ENCODE results near the gene CHD9.

CHD9 gene

DNA sequence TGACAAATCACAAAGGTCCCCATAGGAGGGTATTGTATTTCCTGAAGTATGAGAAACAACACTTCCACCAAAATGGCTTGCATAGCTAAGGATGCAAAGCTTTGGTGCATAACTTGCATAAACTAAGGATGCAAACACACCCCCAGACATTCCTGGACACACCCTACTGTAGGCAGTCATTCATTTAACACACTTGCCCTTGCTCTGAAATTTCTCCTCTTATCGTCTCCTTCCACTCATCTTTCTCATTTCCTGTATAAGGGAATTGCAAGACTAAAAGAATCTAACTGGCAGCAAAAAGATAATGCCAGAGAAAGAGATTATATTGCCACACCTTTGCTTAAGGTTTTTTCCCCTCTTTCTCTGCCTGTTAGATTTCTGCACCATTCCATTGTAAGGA is 28.3 kb downstream of the CHD9 start:
- Histone ChIP-seq H3K27me3 (no peaks in the 10 kb centered on the region), H3K4me3 (ENCODE audit: low read depth, low read length) (no peak overlapping the region), H3K4me1 (peaks cover 72% of the 10 kb centered on the region), H3K9me3 (no peaks in the 10 kb centered on the region), H3K36me3 (no peaks in the 10 kb centered on the region; the same call in 1 of the 2 replicates)
- DNase-seq, result no peak
- TF ChIP-seq, protein P1, sequence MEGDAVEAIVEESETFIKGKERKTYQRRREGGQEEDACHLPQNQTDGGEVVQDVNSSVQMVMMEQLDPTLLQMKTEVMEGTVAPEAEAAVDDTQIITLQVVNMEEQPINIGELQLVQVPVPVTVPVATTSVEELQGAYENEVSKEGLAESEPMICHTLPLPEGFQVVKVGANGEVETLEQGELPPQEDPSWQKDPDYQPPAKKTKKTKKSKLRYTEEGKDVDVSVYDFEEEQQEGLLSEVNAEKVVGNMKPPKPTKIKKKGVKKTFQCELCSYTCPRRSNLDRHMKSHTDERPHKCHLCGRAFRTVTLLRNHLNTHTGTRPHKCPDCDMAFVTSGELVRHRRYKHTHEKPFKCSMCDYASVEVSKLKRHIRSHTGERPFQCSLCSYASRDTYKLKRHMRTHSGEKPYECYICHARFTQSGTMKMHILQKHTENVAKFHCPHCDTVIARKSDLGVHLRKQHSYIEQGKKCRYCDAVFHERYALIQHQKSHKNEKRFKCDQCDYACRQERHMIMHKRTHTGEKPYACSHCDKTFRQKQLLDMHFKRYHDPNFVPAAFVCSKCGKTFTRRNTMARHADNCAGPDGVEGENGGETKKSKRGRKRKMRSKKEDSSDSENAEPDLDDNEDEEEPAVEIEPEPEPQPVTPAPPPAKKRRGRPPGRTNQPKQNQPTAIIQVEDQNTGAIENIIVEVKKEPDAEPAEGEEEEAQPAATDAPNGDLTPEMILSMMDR (IDR thresholded peaks at IDR 0.05; ENCODE audit: low read depth, low read length), result no peak

DNA sequence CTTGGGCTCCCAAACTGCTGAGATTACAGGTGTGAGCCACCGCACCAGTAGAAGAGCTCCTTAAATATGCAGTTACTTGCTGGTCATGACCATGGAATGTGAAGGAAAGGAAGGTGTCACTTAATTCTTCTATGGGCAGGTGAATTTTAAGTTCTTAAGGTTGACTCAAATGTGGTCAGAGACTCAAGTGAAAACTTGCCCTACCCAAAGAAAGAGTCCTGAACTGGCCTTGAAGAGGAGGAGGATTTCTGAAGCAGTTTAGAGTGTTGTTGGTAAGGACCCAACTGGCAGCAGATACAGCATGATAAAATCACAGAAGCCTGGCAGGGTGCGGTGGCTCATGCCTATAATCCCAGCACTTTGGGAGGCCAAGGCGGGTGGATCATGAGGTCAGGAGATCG is 29.4 kb downstream of the CHD9 start:
- TF ChIP-seq, protein P1 (IDR thresholded peaks at IDR 0.05; ENCODE audit: low read depth, low read length), result no peak
- H3K9me3 ChIP-seq, result no peaks in the 10 kb centered on the region
- no peaks in the 10 kb centered on the region for H3K27me3 ChIP-seq
- H3K4me1 ChIP-seq, result peaks cover 62% of the 10 kb centered on the region
- DNase-seq, result no peak
- H3K4me3 ChIP-seq (ENCODE audit: low read depth, low read length), result no peak overlapping the region
- no peaks in the 10 kb centered on the region for H3K36me3 ChIP-seq

DNA sequence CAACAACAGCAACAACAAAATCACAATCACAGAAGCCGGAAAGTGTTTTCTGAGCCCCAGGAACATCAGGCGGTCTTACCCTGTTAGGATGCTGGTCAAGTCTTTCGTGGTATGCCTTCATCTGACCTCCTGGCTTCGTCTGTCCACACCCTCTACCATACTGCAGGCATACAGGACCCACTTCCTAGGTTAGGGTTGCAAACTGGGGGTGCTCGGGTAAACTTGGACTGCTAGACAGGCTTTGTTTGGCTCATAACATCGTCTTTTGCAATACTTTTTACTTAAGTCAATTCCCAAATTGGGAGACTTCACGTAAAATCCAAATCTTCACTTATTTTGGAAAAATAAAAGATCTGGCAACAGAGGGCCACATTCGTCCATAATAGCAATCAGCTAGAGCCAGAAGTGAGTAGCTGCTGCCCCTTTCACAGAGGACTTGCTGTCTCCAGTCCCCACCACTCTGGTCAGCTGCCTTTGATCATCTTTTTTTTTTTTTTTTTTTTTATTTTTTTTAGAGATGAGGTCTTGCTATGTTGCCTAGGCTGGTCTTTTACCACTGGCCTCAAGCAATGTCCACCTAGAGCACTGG is 30.0 kb downstream of the CHD9 start:
- no peaks in the 10 kb centered on the region for H3K27me3 ChIP-seq
- DNase-seq, result no peak
- no peaks in the 10 kb centered on the region for H3K36me3 ChIP-seq
- no peak overlapping the region for H3K4me3 ChIP-seq (ENCODE audit: low read depth, low read length)
- H3K9me3 ChIP-seq, result no peaks in the 10 kb centered on the region
- TF ChIP-seq, protein P1 (IDR thresholded peaks at IDR 0.05; ENCODE audit: low read depth, low read length), result no peak
- H3K4me1 ChIP-seq, result peaks cover 58% of the 10 kb centered on the region

GRCh38 chr16:53085369-53085843 is 30.6 kb downstream of the CHD9 start:
- no peaks in the 10 kb centered on the region for H3K36me3 ChIP-seq
- no peaks in the 10 kb centered on the region for H3K9me3 ChIP-seq
- peak overlapping the region; percentile 24; the same call in 1 of the 2 replicates for H3K4me3 ChIP-seq (ENCODE audit: low read depth, low read length)
- H3K27me3 ChIP-seq, result no peaks in the 10 kb centered on the region
- peak; percentile 87 for DNase-seq
- TF ChIP-seq, protein P1 (IDR thresholded peaks at IDR 0.05; ENCODE audit: low read depth, low read length), result peak; percentile 16; the same call in 1 of the 2 replicates
- H3K4me1 ChIP-seq, result peaks cover 58% of the 10 kb centered on the region

- Histone ChIP-seq H3K9me3 (no peaks in the 10 kb centered on the region), H3K4me3 (ENCODE audit: low read depth, low read length) (peak overlapping the region; percentile 24; the same call in 1 of the 2 replicates), H3K36me3 (no peaks in the 10 kb centered on the region), H3K4me1 (peaks cover 60% of the 10 kb centered on the region), H3K27me3 (no peaks in the 10 kb centered on the region)
- DNase-seq, result peak; percentile 75
- TF ChIP-seq, protein P1 (IDR thresholded peaks at IDR 0.05; ENCODE audit: low read depth, low read length), result no peak
Observed at GRCh38 chr16:53085931-53086421, 31.2 kb downstream of the CHD9 start.

DNA sequence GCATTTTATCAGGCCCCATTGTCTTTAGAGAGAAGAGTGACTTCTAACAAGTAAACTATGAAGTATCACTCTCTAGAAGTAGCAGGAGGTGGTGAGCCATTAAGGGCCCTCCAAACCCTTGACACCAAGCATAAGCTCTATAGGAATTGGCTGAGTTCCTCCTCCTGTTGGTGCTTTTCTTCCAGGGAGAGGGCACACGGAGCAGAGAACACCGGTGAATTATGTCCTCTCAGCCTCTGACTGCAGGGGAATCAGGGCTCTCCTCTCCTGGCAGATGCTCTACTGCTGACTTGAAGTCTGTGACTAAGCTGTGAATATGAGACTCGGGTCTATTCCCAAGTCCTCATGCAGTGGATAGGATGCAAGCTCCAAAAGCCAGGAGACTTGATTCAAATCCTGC is 32.3 kb downstream of the CHD9 start:
- Histone ChIP-seq H3K9me3 (no peaks in the 10 kb centered on the region), H3K36me3 (no peaks in the 10 kb centered on the region), H3K27me3 (no peaks in the 10 kb centered on the region), H3K4me3 (ENCODE audit: low read depth, low read length) (no peak overlapping the region), H3K4me1 (peaks cover 55% of the 10 kb centered on the region)
- no peak for DNase-seq
- TF ChIP-seq, protein P1 (IDR thresholded peaks at IDR 0.05; ENCODE audit: low read depth, low read length), result no peak
